Spleen (tissue), 11 donors: ENCODE data around the gene NPPC. TPM values are rescaled to one million over a fixed set of nuclear protein-coding genes. Genes with fewer than 3 reads are reported as not detected.

Experiments used
- DNase-seq: peaks from one replicate; pipeline ENCODE4 v3.0.0-alpha.2; 2020
- H3K27ac ChIP-seq, 8 donors: fragments of 200-600 bp; sonication (generic) in 7 of 8; 1 replicate in 4 of 8; 2 replicates in 4 of 8; pipeline versions ENCODE4 v1.5.0 to v1.8.0; 2016 to 2021; ENCODE audit warnings: inconsistent platforms in 4 of 8, mild to moderate bottlenecking in 4 of 8, moderate library complexity in 1 of 8
- H3K27me3 ChIP-seq, 7 donors: fragments of 200-600 bp; sonication (generic) in 6 of 7; replicated peaks in 1 of 7; 1 replicate in 4 of 7; 2 replicates in 3 of 7; pipeline versions ENCODE4 v1.5.0 to v1.8.0; 2016 to 2021; ENCODE audit warnings: inconsistent platforms in 3 of 7, mild to moderate bottlenecking in 1 of 7
- H3K36me3 ChIP-seq, 6 donors: fragments of 200-600 bp; sonication (generic) in 5 of 6; 1 replicate in 4 of 6; 2 replicates in 2 of 6; pipeline versions ENCODE4 v1.5.0 to v1.8.0; 2016 to 2021; ENCODE audit warnings: inconsistent platforms in 2 of 6
- H3K4me1 ChIP-seq, 6 donors: fragments of 200-600 bp; sonication (generic) in 5 of 6; 1 replicate in 3 of 6; 2 replicates in 3 of 6; pipeline versions ENCODE4 v1.5.0 to v1.8.0; 2016 to 2021; ENCODE audit warnings: inconsistent platforms in 3 of 6
- H3K4me3 ChIP-seq, 8 donors: fragments of 200-600 bp; sonication (generic) in 7 of 8; 1 replicate in 4 of 8; 2 replicates in 4 of 8; pipeline versions ENCODE4 v1.5.0 to v1.8.0; 2016 to 2021; ENCODE audit warnings: inconsistent platforms in 4 of 8, mild to moderate bottlenecking in 4 of 8, moderate library complexity in 2 of 8
- H3K9me3 ChIP-seq, 8 donors: fragments of 200-600 bp; sonication (generic) in 7 of 8; 1 replicate in 4 of 8; 2 replicates in 4 of 8; pipeline versions ENCODE4 v1.5.0 to v1.8.0; 2016 to 2021; ENCODE audit warnings: inconsistent platforms in 4 of 8
- POLR2A ChIP-seq, 3 donors: fragments of 450-650 bp; IDR thresholded peaks; one replicate each; pipeline ENCODE4 v1.5.1; 2017; ENCODE audit warnings: antibody characterized with exemption in 3 of 3, mild to moderate bottlenecking in 1 of 3
- POLR2AphosphoS5 ChIP-seq, 3 donors: sonication (generic); formaldehyde crosslinking; IDR thresholded peaks; one replicate each; pipeline ENCODE4 v1.5.1; 2017; ENCODE audit warnings: antibody characterized with exemption in 3 of 3
- WGBS, 5 donors: extraction: QIAGEN DNeasy Blood & Tissue Kit in 3 of 5; methylation state at CpG; one replicate each; pipeline versions ENCODE4 v1.1.5 to v1.1.7; 2013 to 2018; 5-methylcytosine and 5-hydroxymethylcytosine counted together
- intact Hi-C: fragments of 100-400 bp; cut with DNase I; formaldehyde crosslinking; loops from one replicate; pipeline ENCODE4 v1.15.0; 2023; ENCODE audit warnings: low total_unique reads
- polyA plus RNA-seq, 3 donors: library from polyadenylated mRNA; stranded (reverse); fragments of 200-250 nt; gene quantifications; one replicate each; pipeline ENCODE4 v1.2.1, GENCODE V29; 2013
- total RNA-seq, 7 donors: library from RNA; depleted of rRNA in 3 of 7; stranded (reverse); fragments of >200 nt in 3 of 7; fragmentation: NEBNext Ultra II Directional in 4 of 7; extraction: Animal tissue kit (Norgen Biotek cat#: 25700) in 4 of 7; gene quantifications; one replicate each; pipeline versions ENCODE4 v1.1.0 to v1.2.1, GENCODE V29; 2016 to 2021
- TF ChIP-seq, protein P1 (sequence below), 11 experiments: fragments of 200-600 bp in 7 of 11; fragments of 450-650 bp in 4 of 11; sonication (generic) in 4 of 11; IDR thresholded peaks in 8 of 11; conservative IDR thresholded peaks in 3 of 11; 1 replicate in 7 of 11; 2 replicates in 4 of 11; pipeline versions ENCODE4 v1.4.0 to v1.8.0; 2016 to 2021; ENCODE audit warnings: antibody characterized with exemption in 11 of 11, inconsistent platforms in 4 of 11, mild to moderate bottlenecking in 1 of 11
- donor health status: healthy with polysubstance abuse.
- donor health status: DM: no; HTN: no; CAD: no; lungs with moderate emphysema.
- donor health status: DM: no; HTN: no; CAD: no.
- donor health status: Bipolar disorder and iron deficiency.
- donor health status: healthy.
- donor health status: DM: no; HTN: no; CAD: no.
- donor health status: DM: yes; HTN: yes; CAD: no.

Gene NPPC
- total and polyA plus RNA-seq, 10 donors = 0.10 to 2.2 (median 0.84) TPM; not detected in 6

DNA sequence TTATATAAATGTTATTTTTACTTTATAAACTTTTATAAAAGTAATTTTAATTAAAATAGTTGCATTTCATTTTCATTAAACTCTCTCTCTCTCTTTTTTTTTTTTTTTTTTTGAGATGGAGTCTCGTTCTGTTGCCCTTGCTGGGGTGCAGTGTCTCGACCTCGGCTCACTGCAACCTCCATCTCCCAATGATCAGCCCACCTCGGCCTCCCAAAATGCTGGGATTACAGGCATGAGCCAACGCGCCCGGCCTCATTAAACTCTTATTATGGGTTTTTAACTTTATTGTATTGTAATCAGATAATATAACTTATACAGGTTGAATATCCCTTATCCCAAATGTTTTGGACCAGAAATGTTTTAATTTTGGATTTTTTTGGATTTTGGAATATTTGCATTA is 10.9 kb upstream of the NPPC start:
- TF ChIP-seq, protein P1, sequence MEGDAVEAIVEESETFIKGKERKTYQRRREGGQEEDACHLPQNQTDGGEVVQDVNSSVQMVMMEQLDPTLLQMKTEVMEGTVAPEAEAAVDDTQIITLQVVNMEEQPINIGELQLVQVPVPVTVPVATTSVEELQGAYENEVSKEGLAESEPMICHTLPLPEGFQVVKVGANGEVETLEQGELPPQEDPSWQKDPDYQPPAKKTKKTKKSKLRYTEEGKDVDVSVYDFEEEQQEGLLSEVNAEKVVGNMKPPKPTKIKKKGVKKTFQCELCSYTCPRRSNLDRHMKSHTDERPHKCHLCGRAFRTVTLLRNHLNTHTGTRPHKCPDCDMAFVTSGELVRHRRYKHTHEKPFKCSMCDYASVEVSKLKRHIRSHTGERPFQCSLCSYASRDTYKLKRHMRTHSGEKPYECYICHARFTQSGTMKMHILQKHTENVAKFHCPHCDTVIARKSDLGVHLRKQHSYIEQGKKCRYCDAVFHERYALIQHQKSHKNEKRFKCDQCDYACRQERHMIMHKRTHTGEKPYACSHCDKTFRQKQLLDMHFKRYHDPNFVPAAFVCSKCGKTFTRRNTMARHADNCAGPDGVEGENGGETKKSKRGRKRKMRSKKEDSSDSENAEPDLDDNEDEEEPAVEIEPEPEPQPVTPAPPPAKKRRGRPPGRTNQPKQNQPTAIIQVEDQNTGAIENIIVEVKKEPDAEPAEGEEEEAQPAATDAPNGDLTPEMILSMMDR (IDR thresholded peaks at IDR 0.05 in 8 of 11, conservative IDR thresholded peaks at IDR 0.05 in 3 of 11) = no peak
- TF ChIP-seq POLR2AphosphoS5 (IDR thresholded peaks at IDR 0.05) (no peak), POLR2A (IDR thresholded peaks at IDR 0.05) (no peak)
- Histone ChIP-seq H3K27ac (no peak overlapping the region), H3K36me3 (no peaks in the 10 kb centered on the region), H3K4me1 (no peaks in the 10 kb centered on the region), H3K27me3 (no peaks in the 10 kb centered on the region), H3K4me3 (no peak overlapping the region), H3K9me3 (no peaks in the 10 kb centered on the region)
- 89 to 95% (median 95%) methylated on average over 7 of the region's 7 CpGs for WGBS, 5 donors
- no peak for DNase-seq
- intact Hi-C loops = no loop called here

DNA sequence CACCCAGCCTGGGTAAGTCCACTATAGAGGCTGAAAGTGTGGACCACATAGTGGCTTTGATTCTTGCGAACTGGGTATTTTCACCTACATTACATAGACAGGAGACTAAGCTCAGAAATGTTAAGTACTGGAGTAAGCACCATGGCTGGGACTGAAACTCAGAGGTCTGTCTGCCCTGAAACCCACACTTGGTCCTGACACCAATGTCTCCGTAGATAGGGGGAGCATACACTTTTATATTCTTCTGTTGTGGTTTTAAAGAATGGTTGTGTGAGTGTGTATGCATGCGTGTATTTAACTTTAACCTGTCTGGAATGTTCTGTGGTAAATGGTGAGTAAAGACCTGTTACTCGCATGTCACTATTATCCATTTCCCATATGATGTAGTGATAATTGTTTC is 10.3 kb upstream of the NPPC start:
- intact Hi-C loops = no loop called here
- DNase-seq = no peak
- Histone ChIP-seq H3K9me3 (no peaks in the 10 kb centered on the region), H3K27me3 (peaks cover 0 to 2% (median 0%) of the 10 kb centered on the region in 7 donors), H3K36me3 (no peaks in the 10 kb centered on the region), H3K4me1 (no peaks in the 10 kb centered on the region), H3K4me3 (no peak overlapping the region), H3K27ac (no peak overlapping the region)
- TF ChIP-seq, protein P1 (IDR thresholded peaks at IDR 0.05 in 8 of 11, conservative IDR thresholded peaks at IDR 0.05 in 3 of 11) = no peak
- TF ChIP-seq POLR2AphosphoS5 (IDR thresholded peaks at IDR 0.05) = no peak
- no peak for TF ChIP-seq POLR2A (IDR thresholded peaks at IDR 0.05)
- WGBS, 5 donors = 59 to 84% (median 75%) methylated on average over 4 of the region's 4 CpGs

DNA sequence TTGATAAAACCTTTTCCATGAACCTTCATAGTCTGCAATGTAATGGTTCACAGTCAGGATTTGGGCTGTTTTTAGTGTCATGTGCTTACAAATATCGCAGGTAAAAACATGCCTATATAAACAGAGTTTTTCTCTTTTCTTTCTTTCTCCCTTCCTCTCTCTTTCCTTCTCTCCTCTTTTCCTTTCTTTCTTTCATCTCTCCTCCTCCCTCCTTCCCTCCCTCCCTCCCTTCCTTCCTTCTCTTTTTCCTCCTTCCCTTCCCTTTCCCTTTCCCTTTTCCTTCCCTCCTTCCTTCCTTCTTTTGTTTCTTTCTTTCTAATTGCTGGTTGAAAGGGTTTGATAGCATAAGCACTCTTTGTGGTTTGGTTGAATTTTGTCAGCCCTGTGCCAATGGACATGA is 9.6 kb upstream of the NPPC start:
- peaks cover 0 to 9% (median 0%) of the 10 kb centered on the region in 7 donors for H3K27me3 ChIP-seq
- H3K4me1 ChIP-seq = no peaks in the 10 kb centered on the region
- H3K27ac ChIP-seq = no peak overlapping the region
- no peak overlapping the region for H3K4me3 ChIP-seq
- no peak for TF ChIP-seq POLR2AphosphoS5 (IDR thresholded peaks at IDR 0.05)
- TF ChIP-seq, protein P1 (IDR thresholded peaks at IDR 0.05 in 8 of 11, conservative IDR thresholded peaks at IDR 0.05 in 3 of 11) = no peak
- TF ChIP-seq POLR2A (IDR thresholded peaks at IDR 0.05) = no peak
- 86 to 95% (median 88%) methylated on average over 1 of the region's 1 CpG for WGBS, 5 donors
- no peaks in the 10 kb centered on the region for H3K9me3 ChIP-seq
- no peaks in the 10 kb centered on the region for H3K36me3 ChIP-seq
- intact Hi-C loops = no loop called here
- no peak for DNase-seq

DNA sequence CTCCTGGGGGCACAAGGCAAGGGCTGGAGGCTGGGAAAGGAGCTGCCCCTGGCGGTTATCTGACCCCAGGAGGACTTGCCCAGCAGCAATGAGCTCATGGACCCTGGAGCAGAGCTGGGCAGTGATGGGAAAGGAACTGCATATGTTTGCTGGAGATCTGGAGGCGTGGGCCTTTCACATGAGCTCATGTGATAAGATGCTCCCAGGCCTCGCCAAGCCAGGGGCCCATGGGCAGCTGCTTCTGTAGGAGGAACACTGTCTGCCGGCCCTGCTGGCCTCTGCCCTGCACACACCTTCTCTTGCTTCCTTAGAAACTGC is 9.0 kb upstream of the NPPC start:
- no peak overlapping the region for H3K27ac ChIP-seq
- no peaks in the 10 kb centered on the region for H3K36me3 ChIP-seq
- no peaks in the 10 kb centered on the region for H3K4me1 ChIP-seq
- peaks cover 0 to 15% (median 0%) of the 10 kb centered on the region in 7 donors for H3K27me3 ChIP-seq
- no peak overlapping the region for H3K4me3 ChIP-seq
- no peaks in the 10 kb centered on the region for H3K9me3 ChIP-seq
- 76 to 93% (median 91%) methylated on average over 3 to 4 of the region's 4 CpGs for WGBS, 5 donors
- intact Hi-C loops = no loop called here
- DNase-seq = no peak
- TF ChIP-seq POLR2AphosphoS5 (IDR thresholded peaks at IDR 0.05) (no peak), POLR2A (IDR thresholded peaks at IDR 0.05) (no peak)
- TF ChIP-seq, protein P1 (IDR thresholded peaks at IDR 0.05 in 8 of 11, conservative IDR thresholded peaks at IDR 0.05 in 3 of 11) = no peak
